ENCODE data around the gene ZDHHC14.

ZDHHC14 gene

GRCh38 chr6:157660414-157660813 lies 279.4 kb downstream of the ZDHHC14 start:
- H3K27me3 ChIP-seq (ENCODE audit: insufficient read depth, poor library complexity, severe bottlenecking), result no peaks in the 10 kb centered on the region
- DNase-seq (ENCODE audit: low read depth in 1 of 2, low spot score in 1 of 2), result no peak
- no peak overlapping the region for H3K27ac ChIP-seq (replicated peaks)
- TF ChIP-seq CTCF (IDR thresholded peaks at IDR 0.05; ENCODE audit: insufficient read depth, low read length) (no peak), POLR2AphosphoS5 (IDR thresholded peaks at IDR 0.05; ENCODE audit: low read depth) (no peak), SPI1 (IDR thresholded peaks at IDR 0.05; ENCODE audit: borderline replicate concordance, low read depth) (no peak), GABPA (IDR thresholded peaks at IDR 0.05; ENCODE audit: low read depth) (no peak), REST (IDR thresholded peaks at IDR 0.05; ENCODE audit: insufficient replicate concordance, low read depth) (no peak)
- no peak overlapping the region for H3K4me3 ChIP-seq (replicated peaks; ENCODE audit: insufficient read depth, low read length)

- no peak overlapping the region for H3K4me3 ChIP-seq (replicated peaks; ENCODE audit: insufficient read depth, low read length)
- no peaks in the 10 kb centered on the region for H3K27me3 ChIP-seq (ENCODE audit: insufficient read depth, poor library complexity, severe bottlenecking)
- no peak for TF ChIP-seq REST (IDR thresholded peaks at IDR 0.05; ENCODE audit: insufficient replicate concordance, low read depth)
- TF ChIP-seq SPI1 (IDR thresholded peaks at IDR 0.05; ENCODE audit: borderline replicate concordance, low read depth), result no peak
- no peak for TF ChIP-seq GABPA (IDR thresholded peaks at IDR 0.05; ENCODE audit: low read depth)
- no peak for TF ChIP-seq CTCF (IDR thresholded peaks at IDR 0.05; ENCODE audit: insufficient read depth, low read length)
- no peak for TF ChIP-seq POLR2AphosphoS5 (IDR thresholded peaks at IDR 0.05; ENCODE audit: low read depth)
- no peak for DNase-seq (ENCODE audit: low read depth in 1 of 2, low spot score in 1 of 2)
- H3K27ac ChIP-seq (replicated peaks), result no peak overlapping the region
Observed at GRCh38 chr6:157661652-157662051, 280.7 kb downstream of the ZDHHC14 start.

- no peak overlapping the region for H3K4me3 ChIP-seq (replicated peaks; ENCODE audit: insufficient read depth, low read length)
- H3K27me3 ChIP-seq (ENCODE audit: insufficient read depth, poor library complexity, severe bottlenecking), result no peaks in the 10 kb centered on the region
- no peak overlapping the region for H3K27ac ChIP-seq (replicated peaks)
- TF ChIP-seq GABPA (IDR thresholded peaks at IDR 0.05; ENCODE audit: low read depth) (no peak), POLR2AphosphoS5 (IDR thresholded peaks at IDR 0.05; ENCODE audit: low read depth) (no peak), SPI1 (IDR thresholded peaks at IDR 0.05; ENCODE audit: borderline replicate concordance, low read depth) (no peak), REST (IDR thresholded peaks at IDR 0.05; ENCODE audit: insufficient replicate concordance, low read depth) (no peak), CTCF (IDR thresholded peaks at IDR 0.05; ENCODE audit: insufficient read depth, low read length) (no peak)
- DNase-seq (ENCODE audit: low read depth in 1 of 2, low spot score in 1 of 2), result no peak
Observed at GRCh38 chr6:157663261-157663660, 282.3 kb downstream of the ZDHHC14 start.
